Heart right ventricle (tissue), 16 donors: Measurements from ENCODE around the gene PGS1. TPM values are rescaled to one million over a fixed set of nuclear protein-coding genes. Genes with fewer than 3 reads are reported as not detected.

ENCODE experiments used
- ATAC-seq, 8 donors: fragments of 200-7000 bp; cut with Tn5 transposase; one replicate each; pipeline ENCODE4 v1.9.1; 2020; ENCODE audit warnings: mild to moderate bottlenecking in 8 of 8, moderate library complexity in 8 of 8, moderate number of reproducible peaks in 1 of 8
- DNase-seq, 2 donors: peaks; one replicate each; pipeline ENCODE4 v3.0.0-alpha.2; 2020
- H3K27ac ChIP-seq, 10 donors: fragments of 200-600 bp; sonication (generic) in 2 of 10; one replicate each; pipeline versions ENCODE4 v1.5.0 to v1.8.0; 2020 to 2022; ENCODE audit warnings: mild to moderate bottlenecking in 3 of 10
- H3K27me3 ChIP-seq, 7 donors: fragments of 200-600 bp; one replicate each; pipeline ENCODE4 v1.8.0; 2021 to 2022; ENCODE audit warnings: mild to moderate bottlenecking in 2 of 7
- H3K36me3 ChIP-seq, 9 donors: fragments of 200-600 bp; sonication (generic) in 1 of 9; one replicate each; pipeline versions ENCODE4 v1.5.0 to v1.8.0; 2020 to 2022; ENCODE audit warnings: mild to moderate bottlenecking in 2 of 9
- H3K4me1 ChIP-seq, 9 donors: fragments of 200-600 bp; sonication (generic) in 1 of 9; one replicate each; pipeline versions ENCODE4 v1.5.0 to v1.8.0; 2020 to 2022; ENCODE audit warnings: mild to moderate bottlenecking in 4 of 9
- H3K4me3 ChIP-seq, 10 donors: fragments of 200-600 bp; sonication (generic) in 2 of 10; one replicate each; pipeline versions ENCODE4 v1.5.0 to v1.8.0; 2020 to 2022; ENCODE audit warnings: mild to moderate bottlenecking in 7 of 10, moderate library complexity in 2 of 10
- H3K9me3 ChIP-seq, 11 donors: fragments of 200-600 bp in 10 of 11; sonication (generic) in 2 of 11; one replicate each; pipeline versions ENCODE4 v1.5.0 to v1.8.0; 2013 to 2022; ENCODE audit warnings: mild to moderate bottlenecking in 2 of 11, control low read depth in 1 of 11, moderate library complexity in 1 of 11
- WGBS, 2 donors: extraction: QIAGEN DNeasy Blood & Tissue Kit; methylation state at CpG; one replicate each; pipeline ENCODE4 v1.1.7; 2013; ENCODE audit warnings: inconsistent platforms in 1 of 2; 5-methylcytosine and 5-hydroxymethylcytosine counted together
- intact Hi-C, 10 donors: fragments of 100-400 bp; cut with DNase I; formaldehyde crosslinking; loops; one replicate each; pipeline versions ENCODE4 v1.11.1 to v1.14.2; 2022
- polyA plus RNA-seq, 2 donors: library from polyadenylated mRNA; stranded (reverse); fragments of 200-250 nt; gene quantifications; one replicate each; pipeline ENCODE4 v1.2.3, GENCODE V29; 2013
- total RNA-seq, 10 donors: library from RNA; stranded (reverse); fragmentation: NEBNext Ultra II Directional in 3 of 10; extraction: Animal tissue kit (Norgen Biotek cat#: 25700) in 3 of 10; gene quantifications; one replicate each; pipeline versions ENCODE4 v1.2.1 to v1.2.4, GENCODE V29; 2021 to 2023
- TF ChIP-seq, protein P1 (sequence below), 9 donors: fragments of 200-600 bp; sonication (generic) in 2 of 9; IDR thresholded peaks; one replicate each; pipeline versions ENCODE4 v1.5.0 to v1.8.0; 2021 to 2022; ENCODE audit warnings: antibody characterized with exemption in 9 of 9, mild to moderate bottlenecking in 5 of 9, moderate library complexity in 1 of 9
- donor health status: Arrhythmogenic right ventricular cardiomyopathy.
- donor health status: ischemic (EF 13 %, LVEDD 7.1; RV severe dilation, severe dysfunction).
- donor health status: healthy with polysubstance abuse.
- donor health status: DM: no; HTN: yes; CAD: no.
- donor health status: DM: no; HTN: no; CAD: no.
- donor health status: ischemic (EF 25% LVEDD 6.9; RV normal size, moderate dysfunction).
- donor health status: ischemic (EF 25% LVEDD 5.7; RV mildly dilated, moderate dysfunction).
- donor health status: healthy.
- donor health status: DM: yes; HTN: yes; CAD: no.
- donor health status: Ischemic cardiomyopathy.
- donor health status: ischemic (EF 35%, LVEDD 5.7; RV mildly dilated, moderate dysfunction).
- donor health status: nonischemic (EF 11% LVEDD 7.7; RV severe dilation, severe dysfunction).
- donor health status: DM: yes; HTN: yes; CAD: no.
- donor health status: PGD.
- donor health status: ischemic (EF 29% LVEDD 5.4; RV normal size, mild dysfunction).
- donor health status: nonischemic (EF 23%, LVEDD 6.1; RV moderate dilation, normal function).

PGS1 gene
- total and polyA plus RNA-seq, 12 donors, result 14.7 to 28.4 (median 18.2) TPM

DNA sequence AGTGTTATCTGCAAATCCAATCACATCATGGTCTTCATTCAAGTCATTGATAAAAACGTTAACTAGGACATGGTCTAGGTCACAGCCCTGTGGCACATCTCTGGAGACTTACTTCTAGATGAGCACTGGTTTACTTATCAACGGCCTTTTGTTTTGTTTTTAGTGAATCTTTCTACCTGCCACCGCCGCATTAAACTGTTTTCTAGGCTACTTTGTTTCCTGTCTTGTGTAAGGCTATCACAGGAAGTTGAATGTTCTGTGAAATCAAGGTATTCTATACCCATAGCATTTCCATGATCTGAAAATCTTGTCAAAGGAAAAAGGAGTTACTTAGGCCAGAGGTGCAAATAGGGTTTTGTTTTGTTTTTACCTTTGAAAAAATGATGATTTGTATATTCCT lies 45.5 kb upstream of the PGS1 start:
- Histone ChIP-seq H3K27ac (peak overlapping the region in 1 of 10 donors; percentile 58), H3K4me1 (peaks cover 0 to 55% (median 0%) of the 10 kb centered on the region in 9 donors), H3K27me3 (no peaks in the 10 kb centered on the region), H3K36me3 (no peaks in the 10 kb centered on the region), H3K4me3 (no peak overlapping the region), H3K9me3 (no peaks in the 10 kb centered on the region)
- intact Hi-C loops, result no loop called here
- DNase-seq (no peak), ATAC-seq (no peak)
- 58 to 64% methylated on average over 4 of the region's 4 CpGs for WGBS, 2 donors
- TF ChIP-seq, protein P1, sequence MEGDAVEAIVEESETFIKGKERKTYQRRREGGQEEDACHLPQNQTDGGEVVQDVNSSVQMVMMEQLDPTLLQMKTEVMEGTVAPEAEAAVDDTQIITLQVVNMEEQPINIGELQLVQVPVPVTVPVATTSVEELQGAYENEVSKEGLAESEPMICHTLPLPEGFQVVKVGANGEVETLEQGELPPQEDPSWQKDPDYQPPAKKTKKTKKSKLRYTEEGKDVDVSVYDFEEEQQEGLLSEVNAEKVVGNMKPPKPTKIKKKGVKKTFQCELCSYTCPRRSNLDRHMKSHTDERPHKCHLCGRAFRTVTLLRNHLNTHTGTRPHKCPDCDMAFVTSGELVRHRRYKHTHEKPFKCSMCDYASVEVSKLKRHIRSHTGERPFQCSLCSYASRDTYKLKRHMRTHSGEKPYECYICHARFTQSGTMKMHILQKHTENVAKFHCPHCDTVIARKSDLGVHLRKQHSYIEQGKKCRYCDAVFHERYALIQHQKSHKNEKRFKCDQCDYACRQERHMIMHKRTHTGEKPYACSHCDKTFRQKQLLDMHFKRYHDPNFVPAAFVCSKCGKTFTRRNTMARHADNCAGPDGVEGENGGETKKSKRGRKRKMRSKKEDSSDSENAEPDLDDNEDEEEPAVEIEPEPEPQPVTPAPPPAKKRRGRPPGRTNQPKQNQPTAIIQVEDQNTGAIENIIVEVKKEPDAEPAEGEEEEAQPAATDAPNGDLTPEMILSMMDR (IDR thresholded peaks at IDR 0.05), result no peak

DNA sequence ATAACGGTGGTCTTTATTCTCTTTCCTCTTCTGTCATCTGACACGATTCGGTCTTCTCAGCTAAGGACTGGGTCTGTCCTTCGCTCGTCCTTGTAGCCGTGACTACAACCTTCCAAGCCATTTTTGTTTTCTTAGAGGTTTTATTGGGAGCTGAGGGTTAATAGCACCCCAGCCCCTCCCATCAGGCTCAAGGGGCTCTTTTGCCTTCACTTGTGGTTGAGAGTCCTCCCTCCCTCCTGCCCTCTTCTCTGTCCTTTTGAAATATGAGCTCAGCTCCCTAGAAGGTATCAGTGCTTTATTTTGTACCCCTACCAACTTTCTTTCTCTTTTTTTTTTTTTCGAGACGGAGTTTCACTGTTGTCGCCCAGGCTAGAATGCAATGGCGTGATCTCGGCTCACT lies 43.2 kb upstream of the PGS1 start:
- Histone ChIP-seq H3K9me3 (no peaks in the 10 kb centered on the region), H3K4me1 (peaks cover 0 to 55% (median 0%) of the 10 kb centered on the region in 9 donors), H3K4me3 (no peak overlapping the region), H3K27ac (peak overlapping the region in 1 of 10 donors; percentile 34), H3K27me3 (no peaks in the 10 kb centered on the region), H3K36me3 (no peaks in the 10 kb centered on the region)
- DNase-seq (no peak), ATAC-seq (no peak)
- intact Hi-C loops, result loop anchor here in 1 of 10 donors (5.0 kb wide), 1 partner anchor 43 kb away; no protein-coding TSS in a partner anchor
- TF ChIP-seq, protein P1 (IDR thresholded peaks at IDR 0.05), result no peak
- 91 to 93% methylated on average over 11 of the region's 11 CpGs for WGBS, 2 donors

DNA sequence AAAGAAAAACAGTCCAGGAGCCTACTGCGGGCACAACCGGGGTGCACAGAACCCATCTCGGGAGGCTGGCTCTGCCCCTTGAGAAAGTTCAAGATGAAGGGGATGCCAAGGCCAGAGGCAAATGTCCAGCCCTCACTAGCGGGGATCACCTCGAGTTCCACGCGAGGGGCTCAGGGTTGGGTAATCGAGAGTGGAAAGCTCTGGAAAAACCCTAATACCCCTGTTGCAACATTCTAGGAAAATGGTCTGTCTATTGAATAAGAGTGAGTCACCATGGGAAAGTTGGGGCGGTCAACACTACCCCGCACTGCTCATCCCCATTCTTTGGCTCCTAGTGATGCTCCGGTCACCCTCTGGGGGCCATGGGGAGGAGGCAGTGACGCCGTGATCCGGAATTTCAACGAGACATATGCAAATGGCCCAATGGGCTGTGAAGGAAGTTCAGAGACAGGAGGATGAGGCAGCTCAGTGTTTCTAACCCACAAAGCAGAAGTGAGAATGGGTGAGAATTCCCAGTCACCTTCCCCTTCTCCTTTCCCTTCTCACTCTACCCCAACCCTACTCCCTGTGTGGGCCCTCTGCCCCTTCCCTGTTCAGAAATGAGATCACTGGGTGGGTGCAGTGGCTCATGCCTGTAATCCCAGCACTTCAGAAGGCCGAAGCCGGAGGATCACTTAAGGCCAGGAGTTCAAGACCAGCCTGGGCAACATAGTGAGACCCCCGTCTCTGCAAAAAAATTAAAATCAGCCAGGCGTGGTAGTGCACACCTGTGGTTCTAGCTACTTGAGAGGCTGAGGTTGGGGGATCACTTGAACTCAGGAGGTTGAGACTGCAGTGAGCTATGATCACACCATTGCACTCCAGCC lies 41.0 kb upstream of the PGS1 start:
- Histone ChIP-seq H3K36me3 (no peaks in the 10 kb centered on the region), H3K4me1 (peaks cover 5 to 74% (median 12%) of the 10 kb centered on the region in 9 donors), H3K4me3 (no peak overlapping the region), H3K27me3 (no peaks in the 10 kb centered on the region), H3K9me3 (no peaks in the 10 kb centered on the region), H3K27ac (peak overlapping the region in 1 of 10 donors; percentile 77)
- TF ChIP-seq, protein P1 (IDR thresholded peaks at IDR 0.05), result no peak
- intact Hi-C loops, result loop anchor here in 1 of 10 donors (5.0 kb wide), 1 partner anchor 45 kb away; no protein-coding TSS in a partner anchor
- DNase-seq (no peak), ATAC-seq (peak in 4 of 8 donors; percentile 2 to 26 (median 7))
- WGBS, 2 donors, result 89 to 92% methylated on average over 19 of the region's 19 CpGs

DNA sequence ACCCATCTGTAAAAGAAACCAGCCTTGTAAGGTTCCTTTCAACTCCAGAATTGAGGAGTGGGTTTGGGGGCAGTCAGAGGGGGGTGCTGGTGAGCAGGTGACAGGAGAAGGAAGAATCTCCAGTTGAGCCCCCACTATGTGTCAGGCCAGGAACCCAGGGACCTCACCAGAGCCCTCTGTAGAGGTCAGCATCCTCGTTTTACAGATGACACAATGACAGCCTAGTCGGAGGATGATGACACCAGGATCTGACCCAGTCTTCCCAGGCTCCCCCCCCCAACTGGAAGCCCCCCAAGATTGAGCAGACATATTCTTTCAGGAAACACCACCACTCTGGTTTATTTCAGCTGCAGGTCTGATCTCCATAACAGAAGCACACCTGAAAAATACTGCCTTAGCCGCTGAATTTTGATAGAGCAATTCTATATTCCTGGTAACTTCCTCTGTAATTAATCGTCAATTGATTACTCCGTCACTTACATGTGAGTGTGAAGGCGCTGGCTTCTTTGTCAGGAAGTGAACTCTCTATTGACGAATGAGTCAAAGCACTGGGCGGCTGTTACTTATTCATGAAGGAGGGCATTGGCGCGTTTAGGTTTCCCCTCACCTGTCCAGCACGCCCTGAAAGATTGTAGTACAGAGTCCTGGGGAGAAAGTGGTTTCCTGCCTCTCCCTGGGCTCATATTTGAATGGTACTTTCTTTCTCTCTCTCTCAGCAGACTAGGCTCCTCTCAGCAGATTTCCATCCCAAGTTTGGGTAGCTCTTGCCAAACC lies 39.8 kb upstream of the PGS1 start:
- ATAC-seq, result no peak

More for the DNA sequence above, 39.8 kb upstream of the PGS1 start:
- WGBS, 2 donors, result 74 to 76% methylated on average over 11 of the region's 11 CpGs
- TF ChIP-seq, protein P1 (IDR thresholded peaks at IDR 0.05), result no peak
- Histone ChIP-seq H3K4me1 (peaks cover 15 to 74% (median 24%) of the 10 kb centered on the region in 9 donors), H3K9me3 (no peaks in the 10 kb centered on the region), H3K27ac (peak overlapping the region in 2 of 10 donors; percentile 77 to 99), H3K36me3 (no peaks in the 10 kb centered on the region), H3K4me3 (no peak overlapping the region), H3K27me3 (no peaks in the 10 kb centered on the region)
- intact Hi-C loops, result loop anchor here in 1 of 10 donors (5.0 kb wide), 1 partner anchor 46 kb away; no protein-coding TSS in a partner anchor
- no peak for DNase-seq
